Measurements from ENCODE around the gene ZNF408. TPM values are rescaled to one million over a fixed set of nuclear protein-coding genes. Genes with fewer than 3 reads are reported as not detected.

Gene ZNF408
- total and polyA plus RNA-seq, 2 of the 13 experiments (the other 11 are each of a cell fraction or from before 2014, with no cell fraction given): 11.2 to 12.5 TPM

- H3K27me3 ChIP-seq (ENCODE audit: control insufficient read depth in 1 of 2, insufficient read depth in 2 of 2, low read length in 2 of 2): no peaks in the 10 kb centered on the region; a peak in 1 of 5 replicates
- CTCF ChIA-PET (ENCODE audit: low intra/inter-chr PET ratio, low total read pairs): no interaction called here
- H3K36me3 ChIP-seq (replicated peaks in 1 of 2; ENCODE audit: control insufficient read depth in 1 of 2, insufficient read depth in 2 of 2, low read length in 2 of 2): peaks cover 4 to 12% of the 10 kb centered on the region in 2 experiments
- 0% methylated on average over 3 of the region's 7 CpGs for WGBS (ENCODE audit: low lambda C conversion rate)
- FAIRE-seq: peak; percentile 98
- peaks cover 48% of the 10 kb centered on the region for H3K79me2 ChIP-seq (ENCODE audit: insufficient read depth, low read length)
- H2AFZ ChIP-seq (ENCODE audit: low read length): no peak within 1 kb of the TSS
- POLR2A ChIA-PET: interaction anchor here (0.6 to 12.3 kb wide), 23 partner anchors 10 to 338 kb away, joined by 3 to 272 read pairs (median 8); partner anchors contain the start of genes ARHGAP1, ATG13, MDK and ZNF408
- H3K9me3 ChIP-seq (ENCODE audit: low read length): no peaks in the 10 kb centered on the region
- peak; percentile 87 for ATAC-seq
- in situ Hi-C loops (cut with HindIII; ENCODE audit: extremely low pct_ligation_motif_present, low pct_unique_long_range_greater_than_20kb) (no loop called here), intact Hi-C loops (cut with micrococcal nuclease; ENCODE audit: unreplicated experiment) (loop anchor here (5.0 kb wide), 2 partner anchors 47 to 718 kb away; no protein-coding TSS in a partner anchor)
- H4K20me1 ChIP-seq (ENCODE audit: insufficient read depth, low read length): peaks cover 15% of the 10 kb centered on the region
- H3K27ac ChIP-seq (ENCODE audit: extremely low read length, insufficient read depth, low read length): peak within 1 kb of the TSS; percentile 92
- H3K4me2 ChIP-seq (ENCODE audit: low read depth, low read length): peak within 1 kb of the TSS; percentile 94
- DNase-seq (ENCODE audit: low spot score): peak; percentile 96
- BruUV-seq (replicated peaks): no TSS peak
- peak within 1 kb of the TSS; percentile 86 for H3K9ac ChIP-seq (ENCODE audit: insufficient read depth, low read depth, low read length)
- H3K4me3 ChIP-seq (replicated peaks in 1 of 3; ENCODE audit: insufficient read depth in 1 of 3, low read depth in 2 of 3, low read length in 3 of 3): peak within 1 kb of the TSS; percentile 76 to 92 (median 83)
- H3K4me1 ChIP-seq (ENCODE audit: insufficient read depth, low read length): peaks cover 87% of the 10 kb centered on the region
- TF ChIP-seq NR3C1 (CRISPR knock-in tag; IDR thresholded peaks at IDR 0.05) (no peak), ZNF564 (CRISPR knock-in tag; IDR thresholded peaks at IDR 0.05) (0 out of 2 replicates have a peak, but pooled peaks have one; percentile 11), MED8 (CRISPR knock-in tag; IDR thresholded peaks at IDR 0.05; ENCODE audit: insufficient replicate concordance) (peak; percentile 97), POLR2G (IDR thresholded peaks at IDR 0.05; ENCODE audit: low read depth, low read length) (peak; percentile 99), HINFP (CRISPR knock-in tag; IDR thresholded peaks at IDR 0.05; ENCODE audit: low read depth) (peak; percentile 76; the same call in 1 of the 2 replicates), NFIC (IDR thresholded peaks at IDR 0.05; ENCODE audit: low read length) (no peak), ZBTB1 (CRISPR knock-in tag; IDR thresholded peaks at IDR 0.05; ENCODE audit: borderline replicate concordance) (no peak; the same call in 1 of the 2 replicates), ZNF10 (CRISPR knock-in tag; IDR thresholded peaks at IDR 0.05; ENCODE audit: borderline replicate concordance, low read depth) (no peak), PRDM15 (CRISPR knock-in tag; IDR thresholded peaks at IDR 0.05) (0 out of 2 replicates have a peak, but pooled peaks have one; percentile 28), POLR2A (IDR thresholded peaks at IDR 0.05; ENCODE audit: insufficient read depth in 1 of 2, low read depth in 2 of 2, low read length in 2 of 2) (peak; percentile 95 to 99), ZNF740 (CRISPR knock-in tag; IDR thresholded peaks at IDR 0.05) (no peak), RELA (CRISPR knock-in tag; IDR thresholded peaks at IDR 0.05) (no peak), ZFYVE20 (CRISPR knock-in tag; IDR thresholded peaks at IDR 0.05; ENCODE audit: borderline replicate concordance, low read depth) (no peak), POLR2AphosphoS5 (IDR thresholded peaks at IDR 0.05; ENCODE audit: low read depth, low read length) (peak; percentile 99), ZNF710 (CRISPR knock-in tag; IDR thresholded peaks at IDR 0.05; ENCODE audit: borderline replicate concordance) (no peak; the same call in 1 of the 2 replicates), KDM6A (CRISPR knock-in tag; IDR thresholded peaks at IDR 0.05; ENCODE audit: low read depth) (peak; percentile 91)
These were observed 18.3 kb downstream of the ZNF408 start, which contains the start of gene F2 for GRCh38 chr11:46719048-46719542. Gene F2, plus strand, starts transcription at chr11:46719213. Its CDS starts 23 bp downstream, at chr11:46719236.
